ENCODE data around the gene CC2D1B.

Gene CC2D1B

DNA sequence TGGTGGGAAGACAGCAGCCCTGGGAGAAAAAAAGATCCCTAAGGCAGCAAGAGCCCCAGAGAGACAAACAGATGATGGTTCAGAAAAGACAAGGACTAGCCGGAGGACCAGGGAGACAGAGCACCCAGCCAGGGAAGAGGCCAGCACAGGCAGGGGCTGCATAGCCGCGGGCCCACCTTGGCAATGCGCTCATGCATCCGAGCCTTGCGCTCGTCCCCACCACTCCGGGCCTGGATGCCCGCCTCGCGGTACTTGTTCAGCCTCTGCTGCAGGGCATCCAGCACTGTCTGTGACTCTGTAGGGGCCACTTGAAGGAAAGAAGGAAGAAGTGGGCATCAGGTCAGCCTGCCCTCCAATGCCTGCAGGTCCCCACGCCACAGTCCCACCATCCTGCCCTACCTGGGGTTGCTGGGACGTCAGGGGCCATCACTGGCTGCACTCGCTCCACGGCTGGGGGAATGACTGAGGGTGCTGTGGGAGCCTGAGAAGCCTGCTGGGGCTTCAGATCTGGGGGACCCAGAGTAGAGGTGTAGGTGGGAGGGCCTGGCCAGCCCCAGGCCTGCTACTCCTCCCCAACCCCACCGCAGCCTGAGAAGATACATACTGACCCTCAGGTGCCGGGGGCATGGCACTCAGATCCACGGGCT lies 7.0 kb downstream of the CC2D1B start:
- DNase-seq, result no peak

DNA sequence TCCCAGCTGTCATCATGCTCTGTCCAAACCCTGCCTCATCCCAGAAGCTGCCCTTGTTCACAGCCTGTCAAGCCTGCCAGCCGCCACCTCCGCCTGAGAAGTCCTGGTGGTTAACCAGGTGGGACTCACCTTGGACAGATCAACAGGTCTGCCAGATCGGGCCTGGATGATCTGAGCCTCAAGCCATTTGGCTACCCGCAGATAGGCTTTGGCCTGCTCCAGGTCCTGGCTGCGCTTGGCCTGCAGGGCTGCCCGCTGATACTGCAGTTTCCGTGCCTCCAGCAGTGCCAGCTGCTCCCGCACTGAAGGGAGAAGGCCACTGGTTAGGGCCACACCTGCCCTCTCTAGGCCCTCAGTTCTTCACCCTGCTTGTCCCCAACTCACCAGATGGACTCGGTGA lies 8.6 kb downstream of the CC2D1B start:
- no peak for DNase-seq

DNA sequence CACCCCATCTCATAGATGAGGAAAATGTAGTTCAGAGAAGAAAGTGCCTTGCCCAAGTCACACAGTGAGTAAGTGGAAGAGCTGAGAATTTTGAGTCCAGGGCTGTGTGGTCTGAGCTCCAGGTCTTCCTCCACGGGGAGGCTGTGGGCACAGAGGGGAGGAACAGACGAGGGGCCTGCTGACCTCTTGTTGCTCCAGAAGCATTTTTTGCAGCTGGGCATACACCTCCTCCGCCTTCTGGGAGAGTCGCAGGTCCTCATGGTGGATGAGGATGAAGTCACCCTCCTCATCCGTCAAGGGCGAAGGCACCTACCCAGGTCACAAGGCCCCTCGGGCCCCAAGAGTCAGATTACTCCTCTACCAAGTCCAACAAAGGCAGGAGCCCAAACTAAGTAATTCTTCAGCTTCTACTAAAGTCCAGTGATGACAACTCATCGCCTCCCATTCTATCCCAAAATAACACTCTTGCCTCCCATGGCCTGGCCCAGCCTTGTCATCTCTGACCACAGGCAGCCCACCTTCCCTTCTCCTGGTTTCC lies 9.1 kb downstream of the CC2D1B start:
- no peak for DNase-seq

DNA sequence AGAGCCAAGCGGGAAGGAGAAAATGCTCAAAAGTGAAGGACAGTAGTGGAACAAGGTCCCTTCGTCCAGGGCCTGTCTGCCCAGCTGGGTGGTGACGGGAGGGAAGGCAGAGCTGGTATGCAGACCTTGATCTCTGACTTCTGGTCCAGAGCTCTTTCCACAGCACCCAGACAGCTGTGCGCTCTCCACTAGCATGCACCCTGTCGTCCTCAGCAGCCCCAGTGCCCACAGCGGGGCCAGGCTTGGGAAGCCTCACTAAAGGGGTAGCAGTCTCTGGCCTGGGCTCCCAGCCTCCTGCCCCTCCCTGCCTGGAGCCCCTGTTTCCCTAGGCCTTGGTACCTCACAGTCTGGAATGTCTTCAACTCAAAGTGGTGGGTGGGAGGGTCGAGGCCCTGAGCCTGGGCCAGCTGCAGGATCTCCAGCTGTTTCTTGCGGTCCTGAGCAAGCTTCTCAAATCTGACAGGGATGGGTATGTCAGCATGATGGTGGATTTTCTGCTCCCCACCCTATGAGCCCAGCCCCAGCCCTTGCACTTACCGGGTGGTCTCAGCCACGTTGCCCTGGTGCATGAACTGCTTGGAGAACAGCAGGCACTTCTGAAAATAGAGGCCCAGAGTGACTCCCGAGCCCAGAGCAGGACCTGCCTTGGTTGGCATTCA lies 10.0 kb downstream of the CC2D1B start:
- no peak for DNase-seq

DNA sequence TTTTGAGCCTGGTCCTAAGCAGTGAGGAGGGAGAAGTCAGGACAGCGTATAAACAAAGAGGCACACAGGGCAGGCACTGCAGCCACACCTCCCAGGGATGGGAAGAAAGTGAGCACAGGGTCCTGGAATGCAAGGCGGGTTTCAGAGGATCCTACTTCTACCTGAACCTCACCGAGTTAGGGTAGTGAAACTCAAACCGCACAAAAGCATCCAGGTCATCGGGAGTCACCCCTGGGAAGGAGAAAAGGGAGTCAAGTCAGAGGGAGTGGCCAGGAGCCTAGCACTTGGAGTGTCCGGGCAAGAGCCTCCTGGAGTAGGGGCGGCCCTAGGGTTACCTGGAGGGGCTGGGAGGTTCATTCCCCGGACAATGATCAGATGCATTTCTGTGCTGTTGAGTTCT lies 10.6 kb downstream of the CC2D1B start:
- no peak for DNase-seq

DNA sequence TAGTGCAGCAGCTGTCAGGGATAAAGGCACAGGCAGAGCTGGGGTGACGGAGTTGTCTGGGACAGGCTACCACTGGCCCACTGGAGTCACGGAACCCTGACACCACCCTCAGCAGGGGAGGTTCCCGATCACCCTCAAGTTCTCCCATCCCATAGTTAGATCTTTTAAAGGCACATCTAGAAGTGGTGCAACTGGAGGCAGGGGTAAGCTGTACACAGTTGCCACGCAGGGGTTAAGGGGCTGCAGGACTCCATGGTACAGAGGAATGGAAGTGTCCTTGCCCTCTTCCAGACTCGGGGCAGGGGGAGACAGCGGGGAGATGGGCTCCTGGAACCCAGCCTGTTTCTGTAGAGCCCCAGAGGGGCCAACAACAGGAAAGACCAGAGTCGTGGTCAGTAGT lies 13.3 kb downstream of the CC2D1B start:
- DNase-seq, result no peak

DNA sequence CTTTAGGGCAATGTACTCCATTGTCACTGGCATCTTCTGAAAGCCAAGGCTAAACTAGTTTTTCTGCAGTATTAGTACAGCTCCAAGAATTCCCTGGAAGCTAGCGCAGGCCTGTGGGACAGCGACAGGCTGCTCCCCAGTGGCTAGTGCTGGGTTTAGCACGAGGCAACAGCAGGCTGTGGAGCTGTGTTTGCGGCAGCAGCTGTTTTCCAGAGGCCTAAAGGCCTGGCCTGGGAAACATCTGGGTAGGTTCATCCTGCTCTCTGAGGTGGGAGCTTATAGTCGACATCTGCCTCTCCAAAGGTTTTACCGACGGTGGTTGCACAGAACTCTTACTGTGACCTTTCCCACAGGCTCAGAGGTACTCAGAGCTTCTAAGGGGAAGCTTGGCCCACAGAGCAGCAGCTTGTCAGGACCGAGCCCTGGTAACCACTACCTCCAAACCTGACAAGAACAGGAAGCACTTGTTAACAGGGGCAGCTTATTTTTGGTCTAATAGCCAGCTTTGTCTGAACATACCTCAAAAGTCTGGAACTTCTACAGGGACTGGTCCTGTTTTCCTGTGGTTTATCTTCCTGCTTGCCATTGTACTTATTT lies 17.2 kb downstream of the CC2D1B start:
- DNase-seq, result no peak

DNA sequence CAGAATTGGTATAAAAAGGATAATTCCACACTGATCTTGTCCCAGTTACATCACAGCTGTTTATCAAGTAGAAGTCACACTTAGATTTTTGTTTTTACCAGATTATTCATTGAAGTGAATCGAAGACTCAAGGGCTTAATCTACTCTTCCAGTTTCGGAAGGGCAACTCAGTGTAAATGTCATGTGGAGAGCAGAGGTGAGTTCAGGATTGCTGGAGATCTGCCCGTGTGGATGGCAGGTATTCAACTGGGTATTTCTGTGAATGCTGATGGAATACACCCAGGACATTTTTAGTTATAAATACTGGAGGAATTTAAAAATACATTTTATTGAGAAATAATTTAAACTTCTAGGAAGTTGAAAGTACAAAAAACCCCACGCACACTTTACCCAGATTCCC lies 19.4 kb downstream of the CC2D1B start:
- DNase-seq, result no peak

DNA sequence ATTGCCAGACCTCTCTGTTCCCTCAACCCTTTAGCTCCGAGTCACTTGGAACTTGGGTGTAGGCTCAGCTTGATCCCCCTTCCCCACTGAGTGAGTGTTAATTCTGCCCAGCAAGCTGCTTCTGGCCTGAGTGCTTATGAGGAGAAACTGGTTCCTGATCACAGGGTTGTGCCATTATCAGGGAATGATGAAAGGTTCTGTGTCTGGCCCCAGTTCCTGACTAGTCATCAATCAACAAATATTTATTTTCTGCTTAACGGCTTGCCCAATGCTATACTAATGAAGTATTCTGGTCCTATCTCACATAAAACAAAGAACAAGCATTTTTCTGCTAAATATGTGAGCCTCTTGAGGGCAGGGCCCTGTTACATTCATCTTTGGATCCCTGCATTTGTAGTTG lies 20.8 kb downstream of the CC2D1B start:
- DNase-seq, result no peak

DNA sequence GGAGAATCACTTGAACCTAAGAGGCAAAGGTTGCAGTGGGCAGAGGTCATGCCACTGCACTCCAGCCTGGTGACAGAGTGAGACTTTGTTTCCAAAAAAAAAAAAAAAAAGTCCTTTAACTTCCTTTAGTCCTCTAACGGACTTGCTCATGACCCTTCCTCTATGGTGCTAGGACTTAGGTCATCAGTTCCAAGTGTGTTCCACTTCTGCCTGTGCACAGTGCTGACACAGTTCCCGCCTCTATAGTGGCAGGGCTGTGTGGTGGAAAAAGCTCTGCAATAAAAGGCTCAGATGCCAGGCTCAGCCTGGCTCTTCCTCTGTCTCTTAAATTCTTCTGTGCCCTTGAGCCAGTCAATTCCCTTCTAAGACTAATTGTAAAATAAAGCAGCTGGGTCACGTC lies 22.0 kb downstream of the CC2D1B start:
- no peak for DNase-seq

DNA sequence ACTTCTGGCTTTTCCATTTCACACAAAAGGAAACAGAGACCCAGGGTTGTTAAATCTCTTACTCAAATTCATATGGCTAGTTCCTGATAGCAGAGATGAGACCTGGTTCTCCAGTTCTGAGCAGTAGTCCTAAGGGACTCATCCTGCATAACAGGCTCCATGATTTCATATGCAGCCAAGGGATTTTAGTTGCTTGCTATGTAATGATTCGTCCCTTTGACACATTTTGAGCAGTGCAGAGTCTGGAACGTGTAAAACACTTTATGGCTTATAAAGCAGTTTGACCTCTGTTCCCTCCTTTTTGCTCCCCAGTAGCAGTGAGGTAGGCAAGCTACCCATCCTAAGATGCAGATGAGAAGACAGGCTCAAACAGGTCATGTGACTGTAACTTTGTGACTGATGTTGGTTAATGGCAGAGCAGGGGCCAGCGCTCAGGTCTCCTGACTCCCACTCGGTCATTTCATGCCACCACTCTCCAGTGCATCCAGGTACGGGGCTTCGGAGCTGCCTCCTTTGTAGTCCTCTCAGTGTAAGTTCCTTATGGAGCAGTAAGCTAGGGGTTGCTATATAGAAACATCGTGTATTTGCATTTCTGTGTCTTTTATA lies 24.2 kb downstream of the CC2D1B start:
- no peak for DNase-seq

DNA sequence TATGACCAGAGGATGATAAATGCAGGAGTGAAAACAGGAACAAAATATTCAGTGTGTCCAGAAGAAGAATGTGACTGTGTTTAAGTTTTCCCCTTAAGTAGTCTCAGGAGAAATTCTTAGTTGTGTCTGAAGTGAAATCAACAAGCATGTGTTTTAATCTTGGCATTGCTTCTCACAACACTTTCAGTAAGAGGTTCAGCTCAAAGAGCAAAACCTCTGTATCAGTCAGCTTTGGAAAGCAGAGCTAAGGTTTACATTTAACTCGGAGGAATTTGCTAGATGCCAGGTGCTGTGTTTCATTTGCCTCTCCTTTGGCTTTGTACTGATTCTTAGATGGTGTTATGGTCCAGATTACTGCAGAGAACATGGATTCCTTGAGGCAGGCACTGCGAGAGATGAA lies 28.6 kb downstream of the CC2D1B start:
- no peak for DNase-seq

DNA sequence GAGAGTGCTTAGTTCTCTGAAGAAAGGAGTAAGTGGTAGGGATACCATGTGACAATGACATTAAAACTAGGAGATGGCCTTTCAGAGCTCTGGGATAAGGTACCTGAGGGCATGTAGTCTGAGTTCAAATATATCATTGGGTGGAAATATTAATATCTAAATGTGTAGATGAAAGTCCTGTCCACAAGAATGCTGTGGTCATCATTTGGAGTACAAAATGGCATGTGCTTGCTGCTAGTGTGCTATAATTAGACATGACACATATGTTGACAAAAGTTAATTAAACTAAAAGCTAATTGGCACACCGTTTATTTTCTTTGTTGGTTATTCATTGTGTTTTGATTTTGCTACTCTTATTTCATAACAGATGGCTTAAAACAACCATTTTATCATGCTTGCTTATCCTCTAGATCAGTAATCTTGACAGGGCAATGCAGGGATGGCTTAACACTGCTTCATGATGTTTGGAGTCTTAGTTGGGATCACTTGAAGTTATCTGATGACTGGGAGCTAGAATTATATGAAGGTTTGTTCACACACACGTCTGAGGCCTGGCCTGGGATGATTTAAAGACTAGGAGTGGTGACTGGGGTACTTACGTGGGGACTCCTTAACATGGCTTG lies 31.0 kb downstream of the CC2D1B start:
- no peak for DNase-seq

DNA sequence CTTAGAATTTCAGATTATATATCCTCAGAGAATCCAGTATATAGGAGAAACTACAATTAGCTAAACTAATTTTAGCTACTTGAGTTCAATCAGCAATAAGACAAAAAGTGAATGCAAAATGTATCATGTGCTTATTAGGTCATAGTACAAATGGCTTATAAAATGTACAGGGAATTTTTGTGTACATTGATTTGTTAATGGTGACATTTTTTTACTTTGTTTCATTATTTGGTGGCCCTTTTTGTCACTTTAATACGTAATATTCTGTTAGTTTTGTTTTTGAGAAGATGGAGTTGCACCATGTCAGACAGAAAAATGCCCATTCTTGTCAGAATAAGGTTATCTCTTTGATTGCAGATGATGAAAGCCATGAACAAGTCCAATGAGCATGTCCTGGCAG lies 33.6 kb downstream of the CC2D1B start:
- DNase-seq, result no peak

DNA sequence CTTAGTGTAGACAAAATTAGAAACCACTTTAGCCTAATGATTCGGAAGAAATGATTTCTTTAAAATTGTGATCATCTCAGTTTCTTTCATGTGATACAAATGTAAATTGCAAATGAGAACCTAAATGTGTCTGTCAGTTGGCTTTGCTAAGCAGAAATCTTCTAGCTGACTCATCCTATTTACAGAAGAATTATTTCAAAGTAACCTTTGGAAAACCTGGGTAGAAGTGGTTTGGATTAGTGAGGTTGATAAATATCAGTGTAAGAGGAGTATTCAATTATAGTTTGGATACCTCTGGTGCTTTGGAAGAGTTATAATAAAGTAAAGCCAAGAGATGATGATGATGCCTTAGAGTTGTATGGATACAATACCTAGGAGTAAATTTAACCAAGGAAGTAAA lies 37.4 kb downstream of the CC2D1B start:
- DNase-seq, result no peak

DNA sequence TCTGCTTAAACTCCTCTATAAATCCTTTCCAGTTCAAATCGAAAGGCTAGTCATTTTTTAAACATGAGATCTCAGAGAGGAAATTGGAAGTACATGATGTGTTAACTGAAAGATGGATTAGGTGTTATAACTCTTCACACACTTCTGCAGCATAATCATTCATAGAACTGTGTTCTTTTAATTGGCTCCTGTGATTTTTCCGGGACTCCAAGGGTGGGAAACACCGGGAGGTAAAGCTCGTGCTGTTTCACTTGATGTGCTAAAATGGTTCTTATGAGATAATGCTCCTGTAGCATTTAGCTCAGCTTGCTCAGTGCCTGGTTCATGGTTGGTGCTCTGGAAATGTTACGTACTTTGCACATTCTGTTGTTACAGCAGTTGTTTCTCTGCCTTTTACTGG lies 40.2 kb downstream of the CC2D1B start:
- no peak for DNase-seq

DNA sequence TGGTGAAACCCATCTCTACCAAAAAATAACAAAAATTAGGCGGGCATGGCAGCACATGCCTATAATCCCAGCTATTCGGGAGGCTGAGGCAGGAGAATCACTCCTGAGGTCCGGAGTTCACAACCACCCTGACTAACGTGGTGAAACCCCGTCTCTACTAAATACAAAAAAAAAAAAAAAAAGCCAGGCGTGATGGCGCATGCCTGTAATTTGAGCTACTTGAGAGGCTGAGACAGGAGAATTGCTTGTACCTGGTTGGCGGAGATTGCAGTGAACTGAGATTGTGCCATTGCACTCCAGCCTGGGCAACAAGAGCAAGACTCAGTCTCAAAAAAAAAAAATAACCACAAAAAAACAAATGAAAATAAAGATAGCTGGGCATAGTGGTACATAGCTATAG lies 42.3 kb downstream of the CC2D1B start:
- DNase-seq, result no peak

DNA sequence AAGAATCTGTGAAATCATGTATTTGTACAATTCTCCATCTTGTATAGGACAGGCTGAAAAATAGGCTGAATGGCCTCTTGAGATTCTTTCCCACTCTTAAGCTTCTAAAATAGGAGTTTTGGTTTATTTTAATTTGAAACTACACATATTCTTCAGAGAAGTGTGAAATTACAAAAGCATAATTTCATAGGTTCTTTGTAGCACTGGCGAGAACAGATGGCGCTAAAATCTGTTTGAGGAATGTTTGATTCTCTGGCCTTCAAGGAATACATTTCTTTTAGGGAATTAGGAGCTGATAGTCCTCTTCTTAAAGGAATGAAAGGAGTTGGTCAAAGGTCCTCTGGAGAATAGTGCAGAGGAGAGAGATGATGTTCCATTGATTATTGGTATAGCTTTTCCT lies 44.9 kb downstream of the CC2D1B start:
- DNase-seq, result no peak

DNA sequence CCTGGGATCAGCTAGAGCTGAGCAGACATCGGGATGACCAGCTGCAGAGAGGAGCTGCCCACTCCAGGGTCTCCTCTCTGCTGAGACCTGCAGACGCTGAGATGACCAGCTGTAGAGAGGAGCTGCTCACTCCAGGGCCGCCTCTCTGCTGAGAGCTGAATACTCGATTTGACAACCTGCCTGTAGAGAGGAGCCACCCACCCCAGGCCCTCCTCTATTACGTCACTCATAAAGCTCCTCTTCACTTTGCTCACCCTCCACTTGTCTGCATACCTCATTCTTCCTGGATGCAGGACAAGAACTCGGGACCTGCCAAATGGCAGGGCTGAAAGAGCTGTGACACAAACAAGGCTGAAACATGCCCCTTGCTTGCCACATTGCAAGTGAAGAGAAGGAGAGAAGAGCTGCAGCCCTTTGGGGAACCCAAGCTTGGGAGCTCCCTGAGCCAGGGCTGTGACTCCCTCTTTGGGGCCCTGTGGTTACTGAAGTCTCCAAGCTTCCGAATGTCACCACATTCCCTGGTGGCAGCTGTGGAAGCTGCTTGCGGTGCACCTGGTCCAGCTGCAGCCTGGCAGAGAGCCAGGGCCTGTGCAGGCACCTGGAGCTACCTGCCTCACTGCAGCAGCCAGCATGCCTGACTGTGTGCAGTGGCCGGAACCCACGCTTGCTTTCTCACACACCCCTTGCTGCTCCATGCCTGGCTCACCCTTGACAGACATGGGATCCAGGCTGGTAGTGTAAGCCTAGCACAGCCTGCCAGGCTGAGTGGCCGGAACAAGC lies 59.6 kb downstream of the CC2D1B start:
- no peak for DNase-seq

DNA sequence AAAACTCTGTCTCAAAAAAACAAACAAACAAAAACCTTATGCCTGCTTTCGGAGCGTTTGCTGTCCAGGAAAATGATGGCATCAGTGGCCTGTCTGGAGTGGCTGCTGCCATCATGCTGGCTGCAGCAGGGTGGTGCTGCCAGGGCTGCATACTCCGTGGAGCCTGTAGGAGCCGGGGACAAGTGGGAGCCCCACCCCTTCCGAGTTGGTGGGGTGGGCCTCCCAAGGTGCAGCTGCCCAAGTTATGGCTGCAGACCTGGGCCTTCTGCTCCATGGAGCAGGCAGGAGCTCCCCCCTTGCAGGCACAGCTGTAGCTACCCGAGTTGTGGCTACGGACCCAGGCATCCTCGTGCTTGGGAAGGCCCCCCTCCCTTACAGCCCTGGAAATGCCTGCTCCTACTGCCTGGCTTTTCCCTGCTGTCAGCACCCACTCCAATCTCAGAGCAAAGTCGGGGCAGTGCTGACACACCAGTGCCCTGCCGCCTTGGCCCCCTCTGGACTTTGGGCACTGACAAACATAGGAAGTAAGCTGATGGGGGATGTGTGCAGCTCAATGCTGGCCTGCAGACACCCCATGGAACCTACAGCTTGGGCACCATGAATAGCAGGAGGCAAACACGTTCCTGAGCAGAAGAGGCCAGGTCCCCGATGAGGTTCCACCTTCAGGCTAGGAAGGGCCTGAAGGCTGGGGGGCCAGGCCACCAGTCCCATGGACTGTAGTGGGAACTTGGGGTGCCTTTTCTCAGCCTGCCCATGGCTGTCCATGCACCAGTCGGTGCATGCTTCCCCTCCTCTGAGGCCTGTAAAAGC lies 60.4 kb downstream of the CC2D1B start:
- DNase-seq, result no peak
